Measurements from ENCODE around the gene ZYG11B. TPM values are rescaled to one million over a fixed set of nuclear protein-coding genes. Genes with fewer than 3 reads are reported as not detected.
"Not testable (repeated sequence)": the region's sequence is repeated elsewhere in the genome, so short reads cannot be mapped to it uniquely, and the experiment has no call there.

Gene ZYG11B
- total and polyA plus RNA-seq, 4 experiments from 2014 or later = 6.1 to 23.1 (median 19.4) TPM

GRCh38 chr1:52842643-52843310 is 116.5 kb downstream of the ZYG11B start, which contains the start of gene ZYG11A:
Gene ZYG11A, plus strand, starts transcription at chr1:52842760. Its CDS starts 124 bp downstream, at chr1:52842884.
- Mint-ChIP-seq H3K9me3 (peaks cover 0 to 3% (median 0%) of the 10 kb centered on the region in 8 donors), H3K27ac (peak within 1 kb of the TSS in 3 of 7 donors; percentile 43 to 79 (median 44)), H3K4me3 (peak within 1 kb of the TSS; percentile 59 to 79 (median 78)), H3K27me3 (peaks cover 7 to 20% of the 10 kb centered on the region in 2 donors), H3K36me3 (no peaks in the 10 kb centered on the region), H3K4me1 (peaks cover 2 to 6% (median 4%) of the 10 kb centered on the region in 4 donors)
- Histone ChIP-seq H3K36me3 (ENCODE audit: insufficient read depth, low read length) (no peaks in the 10 kb centered on the region), H3K27me3 (ENCODE audit: insufficient read depth, low read length) (peaks cover 4% of the 10 kb centered on the region), H3K27ac (ENCODE audit: low read depth, low read length) (no peak within 1 kb of the TSS), H3K4me1 (ENCODE audit: insufficient read depth, low read length) (peaks cover 7% of the 10 kb centered on the region), H3K4me3 (ENCODE audit: low read length in 2 of 2) (peak within 1 kb of the TSS; percentile 48 to 52), H3K9me3 (ENCODE audit: control insufficient read depth in 1 of 2, low read length in 2 of 2) (no peaks in the 10 kb centered on the region)
- ChIA-PET CTCF (ENCODE audit: partially characterized antibody) (interaction anchor here (1.3 kb wide), 1 partner anchor 21 kb away, joined by 3 read pairs; no protein-coding TSS in a partner anchor), POLR2A (ENCODE audit: partially characterized antibody) (interaction anchor here (1.6 kb wide), 1 partner anchor 79 kb away, joined by 8 read pairs; the partner anchor contains the start of gene ECHDC2)
- peak; percentile 75 to 81 (median 76) for DNase-seq
- intact Hi-C loops (cut with micrococcal nuclease) = no loop called here

- H3K36me3 Mint-ChIP-seq; H3K9me3 Mint-ChIP-seq; H3K27ac Mint-ChIP-seq; intact Hi-C loops (cut with micrococcal nuclease); POLR2A ChIA-PET (ENCODE audit: partially characterized antibody); CTCF ChIA-PET (ENCODE audit: partially characterized antibody); H3K4me3 ChIP-seq (ENCODE audit: low read length in 2 of 2); H3K36me3 ChIP-seq (ENCODE audit: insufficient read depth, low read length); H3K4me1 Mint-ChIP-seq; DNase-seq; H3K27ac ChIP-seq (ENCODE audit: low read depth, low read length); H3K9me3 ChIP-seq (ENCODE audit: control insufficient read depth in 1 of 2, low read length in 2 of 2); H3K27me3 ChIP-seq (ENCODE audit: insufficient read depth, low read length); H3K4me1 ChIP-seq (ENCODE audit: insufficient read depth, low read length): not testable (repeated sequence)
- Mint-ChIP-seq H3K4me3 (peak overlapping the region in 1 of 8 donors; percentile 9), H3K27me3 (peaks cover 9 to 24% of the 10 kb centered on the region in 2 donors)
Observed at GRCh38 chr1:52845119-52845518, 118.9 kb downstream of the ZYG11B start.

- no peak overlapping the region for H3K4me3 Mint-ChIP-seq
- POLR2A ChIA-PET (ENCODE audit: partially characterized antibody) = no interaction called here
- H3K27me3 Mint-ChIP-seq = peaks cover 11 to 25% of the 10 kb centered on the region in 2 donors
- H3K36me3 Mint-ChIP-seq = no peaks in the 10 kb centered on the region
- DNase-seq = no peak
- H3K4me1 ChIP-seq (ENCODE audit: insufficient read depth, low read length) = peaks cover under 1% of the 10 kb centered on the region
- CTCF ChIA-PET (ENCODE audit: partially characterized antibody) = no interaction called here
- H3K36me3 ChIP-seq (ENCODE audit: insufficient read depth, low read length) = no peaks in the 10 kb centered on the region
- intact Hi-C loops (cut with micrococcal nuclease) = no loop called here
- no peak overlapping the region for H3K27ac Mint-ChIP-seq
- H3K4me1 Mint-ChIP-seq = peaks cover 0 to 1% (median 0%) of the 10 kb centered on the region in 4 donors
- H3K9me3 Mint-ChIP-seq = peaks cover 0 to 3% (median 0%) of the 10 kb centered on the region in 8 donors
- H3K27ac ChIP-seq (ENCODE audit: low read depth, low read length) = no peak overlapping the region
- H3K4me3 ChIP-seq (ENCODE audit: low read length in 2 of 2) = no peak overlapping the region
- H3K9me3 ChIP-seq (ENCODE audit: control insufficient read depth in 1 of 2, low read length in 2 of 2) = no peaks in the 10 kb centered on the region
- H3K27me3 ChIP-seq (ENCODE audit: insufficient read depth, low read length) = no peaks in the 10 kb centered on the region
Observed at GRCh38 chr1:52848423-52848822, 122.2 kb downstream of the ZYG11B start.

GRCh38 chr1:52850951-52851350 is 124.7 kb downstream of the ZYG11B start:
- H3K4me3 Mint-ChIP-seq = no peak overlapping the region
- no peaks in the 10 kb centered on the region for H3K36me3 Mint-ChIP-seq
- H3K27ac Mint-ChIP-seq = no peak overlapping the region
- no peaks in the 10 kb centered on the region for H3K4me1 ChIP-seq (ENCODE audit: insufficient read depth, low read length)
- H3K27me3 ChIP-seq (ENCODE audit: insufficient read depth, low read length) = no peaks in the 10 kb centered on the region
- no peak for DNase-seq
- intact Hi-C loops (cut with micrococcal nuclease) = no loop called here
- peaks cover 6 to 15% of the 10 kb centered on the region in 2 donors for H3K27me3 Mint-ChIP-seq
- POLR2A ChIA-PET (ENCODE audit: partially characterized antibody) = no interaction called here
- H3K9me3 ChIP-seq (ENCODE audit: control insufficient read depth in 1 of 2, low read length in 2 of 2) = no peaks in the 10 kb centered on the region
- H3K27ac ChIP-seq (ENCODE audit: low read depth, low read length) = no peak overlapping the region
- no peaks in the 10 kb centered on the region for H3K4me1 Mint-ChIP-seq
- H3K9me3 Mint-ChIP-seq = no peaks in the 10 kb centered on the region
- no peak overlapping the region for H3K4me3 ChIP-seq (ENCODE audit: low read length in 2 of 2)
- no peaks in the 10 kb centered on the region for H3K36me3 ChIP-seq (ENCODE audit: insufficient read depth, low read length)
- CTCF ChIA-PET (ENCODE audit: partially characterized antibody) = interaction anchor here (0.7 kb wide), 1 partner anchor 29 kb away, joined by 3 read pairs; no protein-coding TSS in a partner anchor

GRCh38 chr1:52852854-52853253 is 126.6 kb downstream of the ZYG11B start:
- POLR2A ChIA-PET (ENCODE audit: partially characterized antibody) = no interaction called here

GRCh38 chr1:52855584-52855983 is 129.3 kb downstream of the ZYG11B start:
- H3K4me1 ChIP-seq (ENCODE audit: insufficient read depth, low read length) = no peaks in the 10 kb centered on the region
- intact Hi-C loops (cut with micrococcal nuclease) = no loop called here
- H3K36me3 ChIP-seq (ENCODE audit: insufficient read depth, low read length) = no peaks in the 10 kb centered on the region
- no peak overlapping the region for H3K4me3 ChIP-seq (ENCODE audit: low read length in 2 of 2)
- DNase-seq = no peak
- Mint-ChIP-seq H3K27me3 (peaks cover 4 to 6% of the 10 kb centered on the region in 2 donors), H3K4me3 (no peak overlapping the region), H3K27ac (no peak overlapping the region), H3K9me3 (no peaks in the 10 kb centered on the region), H3K4me1 (no peaks in the 10 kb centered on the region), H3K36me3 (no peaks in the 10 kb centered on the region)
- CTCF ChIA-PET (ENCODE audit: partially characterized antibody) = no interaction called here
- H3K9me3 ChIP-seq (ENCODE audit: control insufficient read depth in 1 of 2, low read length in 2 of 2) = no peaks in the 10 kb centered on the region
- H3K27me3 ChIP-seq (ENCODE audit: insufficient read depth, low read length) = no peaks in the 10 kb centered on the region
- POLR2A ChIA-PET (ENCODE audit: partially characterized antibody) = no interaction called here
- H3K27ac ChIP-seq (ENCODE audit: low read depth, low read length) = no peak overlapping the region

More at GRCh38 chr1:52852854-52853253, 126.6 kb downstream of the ZYG11B start:
- H3K36me3 ChIP-seq (ENCODE audit: insufficient read depth, low read length) = no peaks in the 10 kb centered on the region
- no peak overlapping the region for H3K27ac ChIP-seq (ENCODE audit: low read depth, low read length)
- H3K4me3 ChIP-seq (ENCODE audit: low read length in 2 of 2) = no peak overlapping the region
- CTCF ChIA-PET (ENCODE audit: partially characterized antibody) = interaction anchor here (1.0 kb wide), 1 partner anchor 10 kb away, joined by 4 read pairs; no protein-coding TSS in a partner anchor
- no peak overlapping the region for H3K4me3 Mint-ChIP-seq
- no peaks in the 10 kb centered on the region for H3K4me1 ChIP-seq (ENCODE audit: insufficient read depth, low read length)
- no peaks in the 10 kb centered on the region for H3K27me3 ChIP-seq (ENCODE audit: insufficient read depth, low read length)
- H3K36me3 Mint-ChIP-seq = no peaks in the 10 kb centered on the region
- no peaks in the 10 kb centered on the region for H3K4me1 Mint-ChIP-seq
- no peaks in the 10 kb centered on the region for H3K9me3 ChIP-seq (ENCODE audit: control insufficient read depth in 1 of 2, low read length in 2 of 2)
- H3K27ac Mint-ChIP-seq = no peak overlapping the region
- DNase-seq = no peak
- H3K27me3 Mint-ChIP-seq = peaks cover 6 to 11% of the 10 kb centered on the region in 2 donors
- no peaks in the 10 kb centered on the region for H3K9me3 Mint-ChIP-seq
- intact Hi-C loops (cut with micrococcal nuclease) = no loop called here

GRCh38 chr1:52856026-52856425 is 129.8 kb downstream of the ZYG11B start:
- H3K27me3 ChIP-seq (ENCODE audit: insufficient read depth, low read length) = no peaks in the 10 kb centered on the region
- H3K4me1 ChIP-seq (ENCODE audit: insufficient read depth, low read length) = no peaks in the 10 kb centered on the region
- intact Hi-C loops (cut with micrococcal nuclease) = no loop called here
- H3K27ac ChIP-seq (ENCODE audit: low read depth, low read length) = no peak overlapping the region
- Mint-ChIP-seq H3K4me3 (no peak overlapping the region), H3K27ac (no peak overlapping the region), H3K36me3 (no peaks in the 10 kb centered on the region), H3K4me1 (no peaks in the 10 kb centered on the region), H3K9me3 (no peaks in the 10 kb centered on the region), H3K27me3 (peaks cover 1 to 6% of the 10 kb centered on the region in 2 donors)
- H3K9me3 ChIP-seq (ENCODE audit: control insufficient read depth in 1 of 2, low read length in 2 of 2) = no peaks in the 10 kb centered on the region
- no peak for DNase-seq
- H3K4me3 ChIP-seq (ENCODE audit: low read length in 2 of 2) = no peak overlapping the region
- POLR2A ChIA-PET (ENCODE audit: partially characterized antibody) = no interaction called here
- no peaks in the 10 kb centered on the region for H3K36me3 ChIP-seq (ENCODE audit: insufficient read depth, low read length)
- CTCF ChIA-PET (ENCODE audit: partially characterized antibody) = no interaction called here
